DMS 273 (cell line): ENCODE data around the gene PNO1.
A peak's percentile ranks its signal among the peaks of the same experiment; 100 is the strongest.
"Not testable (repeated sequence)": the region's sequence is repeated elsewhere in the genome, so short reads cannot be mapped to it uniquely, and the experiment has no call there.

Experiments
- DNase-seq: peaks from one replicate; lab custom pipeline; 2025; ENCODE audit not compliant: unreplicated experiment; lab: John Stamatoyannopoulos, UW

Gene PNO1

GRCh38 chr2:68157402-68158133 is at the start of gene PNO1:
Gene PNO1 (plus strand): TSS chr2:68157888. CDS start chr2:68157935, 47 bp downstream.
- DNase-seq = peak; percentile 98

DNA sequence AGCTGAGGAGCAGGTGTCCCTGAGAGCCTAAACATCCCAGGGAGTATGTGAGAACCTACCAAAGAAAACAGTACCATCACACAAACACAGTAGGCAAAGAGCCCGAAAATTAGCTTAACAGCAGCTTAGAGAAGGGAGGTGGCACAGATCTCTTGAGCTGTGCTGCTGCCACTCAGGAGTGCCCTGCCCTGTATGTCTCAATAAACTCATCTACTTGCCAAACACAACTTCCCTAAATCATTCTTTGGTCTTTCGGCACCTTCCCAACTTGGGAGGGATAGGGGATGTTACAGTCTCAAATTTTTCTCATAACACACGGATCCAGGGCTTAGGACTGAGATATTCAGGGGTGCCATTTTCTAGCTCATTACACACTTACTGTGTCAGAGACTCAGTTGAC is 49.6 kb upstream of the PNO1 start:
- no peak for DNase-seq

- peak; percentile 24 for DNase-seq
Measured at GRCh38 chr2:68110102-68110501, 47.6 kb upstream of the PNO1 start.

DNA sequence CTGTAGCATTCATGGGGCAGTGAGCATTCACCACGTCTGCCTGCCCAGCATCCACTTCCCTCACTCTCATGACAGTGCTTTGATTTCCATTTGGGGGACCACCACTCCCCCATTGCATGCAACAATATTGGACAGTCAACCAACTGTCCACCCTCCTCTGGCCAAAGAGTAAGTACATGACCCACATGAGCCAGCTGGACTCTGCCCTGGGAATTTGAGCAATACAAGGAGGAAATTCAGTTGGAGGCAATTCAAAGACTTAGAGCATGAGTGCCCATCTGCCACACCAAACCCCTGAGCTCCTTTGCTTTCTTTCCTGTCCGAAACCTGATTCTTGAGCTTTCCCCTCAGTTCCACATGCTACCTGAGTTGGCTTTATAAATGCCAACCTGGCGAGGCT is 41.7 kb upstream of the PNO1 start:
- DNase-seq = peak; percentile 25

- DNase-seq = not testable (repeated sequence)
Measured at GRCh38 chr2:68117922-68118321, 39.8 kb upstream of the PNO1 start.

- no peak for DNase-seq
Measured at GRCh38 chr2:68118816-68119215, 38.9 kb upstream of the PNO1 start.

- DNase-seq = no peak
Measured at GRCh38 chr2:68119504-68119903, 38.2 kb upstream of the PNO1 start.

- DNase-seq = peak; percentile 92
Measured at GRCh38 chr2:68121873-68122679, 35.6 kb upstream of the PNO1 start.

DNA sequence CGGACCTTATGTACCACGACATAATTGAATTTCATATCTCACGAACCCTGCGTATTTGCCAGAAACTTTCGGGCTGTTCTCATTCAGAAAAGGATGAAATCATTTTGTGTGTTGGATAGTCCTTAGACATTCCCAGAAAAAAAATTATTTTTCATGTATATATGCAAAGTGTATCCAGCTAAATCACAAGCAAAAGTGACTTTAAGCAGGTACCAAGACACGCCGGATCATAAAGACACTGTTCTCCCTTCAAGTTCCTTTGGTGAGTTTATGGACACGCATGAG is 35.1 kb upstream of the PNO1 start:
- no peak for DNase-seq

- no peak for DNase-seq
Measured at GRCh38 chr2:68124321-68124720, 33.4 kb upstream of the PNO1 start.

DNA sequence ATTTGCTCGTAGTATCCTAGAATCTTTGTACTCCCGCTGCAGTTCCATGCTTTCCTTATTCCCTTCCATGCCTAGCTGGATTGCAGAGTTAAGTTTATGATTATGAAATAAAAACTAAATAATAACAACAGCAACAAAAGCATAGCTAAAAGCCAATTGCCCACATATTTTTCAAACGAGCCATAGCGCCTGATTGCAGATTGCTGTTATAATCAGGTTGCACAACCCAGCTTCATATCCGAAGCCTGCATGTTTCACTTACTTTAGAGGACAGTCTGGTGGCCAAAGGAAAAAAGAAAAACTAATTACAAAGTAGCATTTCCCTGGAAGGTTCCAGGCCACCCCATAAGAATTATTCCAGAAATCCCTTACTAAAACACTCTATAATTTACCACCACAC is 31.9 kb upstream of the PNO1 start:
- DNase-seq = no peak

GRCh38 chr2:68126561-68126960 is 31.1 kb upstream of the PNO1 start:
- no peak for DNase-seq

GRCh38 chr2:68127358-68128242 is 30.1 kb upstream of the PNO1 start:
- no peak for DNase-seq

GRCh38 chr2:68134120-68134519 is 23.6 kb upstream of the PNO1 start:
- DNase-seq = no peak

DNA sequence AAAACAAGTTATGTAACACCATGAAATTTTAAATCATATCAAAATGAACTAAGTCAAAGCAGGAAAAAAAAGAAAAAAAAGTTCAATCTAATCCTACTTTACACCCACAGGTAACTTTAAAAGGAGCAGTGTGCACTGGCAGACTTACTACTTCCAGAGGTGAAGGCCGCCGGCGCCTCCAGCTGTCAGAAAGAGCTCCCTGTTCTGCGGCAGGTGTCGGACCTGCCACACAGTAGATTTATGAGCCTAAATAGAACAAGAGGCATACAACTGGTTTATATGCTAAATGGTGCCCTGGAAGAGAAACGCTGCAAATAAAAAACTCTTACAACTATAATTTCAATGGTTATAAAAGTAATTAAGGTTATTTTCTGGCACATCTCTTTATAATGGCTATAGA is 23.1 kb upstream of the PNO1 start:
- no peak for DNase-seq

- DNase-seq = no peak
Measured at GRCh38 chr2:68135448-68136320, 22.0 kb upstream of the PNO1 start.

DNA sequence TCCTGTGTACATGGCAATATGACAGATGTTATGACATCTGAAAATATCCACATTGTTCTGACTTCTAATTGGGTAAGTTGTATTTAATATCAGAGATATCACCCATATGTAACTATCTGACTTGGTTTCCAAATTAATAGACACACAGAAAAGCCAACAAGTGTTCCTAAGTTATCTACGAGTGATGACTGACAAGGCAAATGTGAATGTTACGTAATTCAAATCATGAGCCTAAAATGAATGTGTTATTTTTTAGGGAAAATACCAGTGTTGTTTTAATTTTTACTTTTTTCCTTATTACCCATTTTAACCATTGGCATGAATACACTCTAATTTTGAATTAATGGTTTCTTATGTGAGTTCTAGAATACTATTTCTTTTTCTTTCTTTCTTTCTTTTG is 15.8 kb upstream of the PNO1 start:
- DNase-seq = no peak

DNA sequence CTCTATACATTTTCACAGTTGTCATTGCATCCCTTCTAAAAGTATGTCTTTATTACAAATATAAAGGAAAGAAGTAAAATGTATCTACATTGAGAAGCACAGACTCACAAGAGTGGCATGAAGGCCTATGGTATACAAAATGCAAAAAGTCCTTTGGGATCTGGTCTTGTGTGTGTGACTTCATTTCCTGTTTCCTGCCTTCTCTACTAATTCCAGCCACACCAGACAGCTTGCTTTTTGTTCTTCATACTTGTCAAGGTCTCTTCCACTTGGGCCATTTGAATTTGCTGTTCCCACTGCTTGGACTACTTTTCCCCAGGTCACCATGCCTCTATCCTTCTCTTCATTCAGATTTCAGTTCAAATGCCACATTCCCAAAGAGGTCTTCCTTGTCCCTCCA is 6.7 kb upstream of the PNO1 start:
- no peak for DNase-seq

DNA sequence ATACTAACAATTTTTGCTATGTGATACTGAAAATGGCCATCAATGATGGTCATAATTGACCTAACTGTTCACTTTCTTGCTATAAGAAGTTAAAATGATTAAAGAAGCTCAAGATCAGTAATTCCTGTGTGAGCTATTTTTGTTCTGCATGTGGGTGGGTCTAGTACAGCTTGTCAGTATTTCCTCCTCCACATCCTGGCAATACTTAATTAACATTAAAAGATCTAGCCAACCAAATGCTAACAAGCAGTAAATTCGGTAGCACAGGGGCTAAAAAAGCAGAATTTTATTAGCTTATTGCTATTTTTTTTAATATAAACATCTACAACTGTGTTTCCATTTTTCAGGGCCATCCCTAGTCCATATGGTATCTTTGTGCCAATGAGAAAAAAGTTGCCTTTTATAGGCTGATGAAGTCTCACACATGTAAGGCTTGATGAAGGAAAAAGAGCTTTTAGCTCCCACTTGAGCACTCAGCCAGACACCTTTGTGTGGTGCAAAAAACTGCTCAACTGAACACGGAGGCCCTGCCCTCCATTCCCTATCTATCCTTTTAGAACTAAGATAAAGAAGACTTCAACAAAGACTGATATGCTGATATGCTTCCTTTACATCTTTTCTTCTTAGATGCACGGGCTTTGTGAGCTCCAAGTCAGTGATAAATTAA is 4.9 kb upstream of the PNO1 start:
- DNase-seq = no peak

GRCh38 chr2:68155618-68156017 is 2.1 kb upstream of the PNO1 start:
- no peak for DNase-seq
